Activated CD4-positive, CD25-positive, alpha-beta regulatory T cell (primary cell): ENCODE data around the gene AMDHD2.

Source experiments
- DNase-seq, 4 experiments: peaks; one replicate each; lab custom pipeline; 2025; lab: John Stamatoyannopoulos, UW

Gene AMDHD2

GRCh38 chr16:2483939-2484897 lies 36.0 kb upstream of the AMDHD2 start:
- DNase-seq = no peak

GRCh38 chr16:2484898-2485508 lies 35.2 kb upstream of the AMDHD2 start:
- no peak for DNase-seq

DNA sequence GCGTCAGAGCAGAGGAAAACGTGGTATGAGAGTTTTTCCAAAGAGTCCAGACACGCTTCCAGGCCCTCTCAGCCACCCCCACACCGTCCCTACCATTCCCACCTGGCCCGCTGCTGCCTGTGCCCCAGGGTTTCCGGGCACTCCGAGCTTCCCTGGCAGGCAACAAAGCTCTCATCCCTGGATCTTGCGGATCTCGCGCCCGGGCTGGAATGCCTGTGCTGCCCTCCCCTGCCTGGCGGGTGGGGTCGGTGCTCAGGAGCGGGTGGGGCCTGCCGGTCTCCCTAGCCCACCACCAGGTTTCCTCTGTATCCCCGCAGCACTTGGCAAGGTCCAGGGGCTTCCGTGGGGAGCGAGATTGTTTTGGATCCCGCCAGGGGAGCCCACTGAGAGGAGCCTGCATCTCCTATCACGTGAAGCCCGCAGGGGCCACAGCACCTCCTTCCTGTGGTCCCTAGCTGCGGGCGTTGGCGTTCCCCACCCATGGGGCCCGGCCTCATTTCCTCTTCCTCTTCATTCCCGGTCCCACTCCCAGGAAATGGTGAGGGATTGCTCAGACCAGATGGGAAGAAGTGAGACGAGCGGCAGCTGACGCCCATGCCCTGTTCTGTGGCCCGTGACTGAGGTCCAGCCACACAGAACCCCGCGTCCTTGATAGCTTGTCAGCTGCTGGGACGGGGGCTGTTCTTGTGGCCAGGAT lies 34.2 kb upstream of the AMDHD2 start:
- DNase-seq = no peak

DNA sequence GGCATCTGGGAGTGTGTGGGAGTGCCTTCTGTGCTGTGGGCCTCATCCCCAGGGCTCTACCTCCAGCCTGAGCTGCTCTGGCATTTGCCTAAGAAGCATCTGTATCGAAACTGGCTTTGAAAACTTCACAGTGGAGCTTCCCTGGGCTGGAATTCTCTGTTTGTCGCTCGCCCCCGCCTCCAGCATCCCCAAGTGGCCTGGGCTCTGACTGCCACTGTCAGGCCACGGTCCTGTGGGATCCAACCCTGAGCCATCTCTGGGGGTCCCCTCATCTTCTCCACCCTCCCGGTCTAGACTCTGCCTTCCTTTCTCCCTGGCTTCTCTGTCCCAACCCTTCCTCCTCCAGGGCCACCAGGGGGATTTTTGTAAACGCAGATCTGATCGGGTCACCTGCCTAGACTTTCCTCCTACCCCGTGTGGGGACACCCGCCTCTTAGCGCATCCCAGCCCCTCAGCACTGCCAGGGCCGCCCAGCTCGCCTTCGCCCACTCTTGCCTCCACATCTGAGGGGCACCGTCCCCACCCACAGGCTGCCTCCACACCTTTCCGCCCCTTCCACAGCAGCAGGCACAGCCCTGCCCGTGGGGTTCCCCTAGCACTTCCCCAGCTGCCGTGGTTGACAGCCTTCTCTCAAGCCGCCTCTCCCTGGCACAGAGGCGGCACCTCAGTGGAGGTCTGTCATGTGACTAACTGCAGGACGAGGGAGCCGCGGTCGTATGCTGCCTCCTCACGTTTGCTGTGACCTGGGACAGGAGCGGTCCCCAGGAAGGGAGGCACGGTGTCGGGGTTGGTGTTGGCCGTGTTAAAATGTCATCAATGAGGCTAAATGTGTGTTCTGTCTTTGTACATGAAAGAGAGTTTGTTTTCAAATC lies 33.3 kb upstream of the AMDHD2 start:
- DNase-seq = peak; percentile 29 to 67 (median 50)

GRCh38 chr16:2487517-2487842 lies 32.7 kb upstream of the AMDHD2 start:
- DNase-seq = no peak

DNA sequence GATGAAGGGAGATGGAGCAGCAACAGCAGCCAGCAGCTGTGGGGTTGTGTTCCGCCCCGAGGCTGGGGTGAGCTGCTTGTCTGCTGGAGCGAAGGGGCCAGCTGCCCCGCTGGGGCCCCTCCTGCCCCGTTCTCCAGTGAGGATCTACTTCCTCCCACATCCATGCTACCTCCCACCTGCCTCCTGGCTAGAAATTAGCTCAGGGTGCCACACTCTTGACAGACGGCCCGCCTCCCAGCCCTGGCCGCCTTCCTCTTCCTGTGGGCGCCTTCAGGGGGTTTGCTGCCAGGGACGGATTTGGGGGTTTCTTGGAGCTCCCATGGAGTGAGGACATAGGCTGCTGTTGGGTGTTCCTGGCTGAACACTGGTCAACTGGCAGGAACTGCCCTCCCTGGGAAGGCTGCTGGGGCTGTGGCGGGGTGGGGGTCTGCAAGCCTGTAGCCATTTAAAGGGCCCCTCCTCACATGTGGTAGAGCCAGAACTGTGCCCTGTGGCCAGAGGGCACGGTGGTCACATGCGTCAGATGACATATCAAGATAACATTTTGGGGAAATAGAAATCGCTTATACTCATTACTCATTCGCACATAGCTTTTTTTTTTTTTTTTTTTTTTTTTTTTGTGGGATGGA lies 32.2 kb upstream of the AMDHD2 start:
- no peak for DNase-seq

DNA sequence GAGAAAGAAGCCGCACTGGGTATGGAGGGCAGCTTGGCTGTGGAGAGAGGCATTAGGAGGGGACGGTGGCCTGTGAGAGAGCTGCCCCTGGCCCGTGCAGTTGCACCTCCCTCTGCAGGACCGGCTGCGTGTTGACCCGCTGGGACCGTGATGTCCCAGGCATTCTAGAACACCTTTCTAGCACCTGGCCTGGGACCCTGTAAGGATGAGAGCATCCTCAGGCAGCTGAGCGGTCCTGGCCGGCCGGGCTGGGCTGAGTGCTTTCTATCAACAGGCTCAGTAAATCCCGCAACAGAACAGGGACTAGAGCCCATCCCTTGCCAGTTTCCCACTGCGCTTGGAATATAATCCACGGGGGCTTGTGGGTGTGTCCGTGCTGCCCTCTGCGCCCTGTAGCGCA lies 30.6 kb upstream of the AMDHD2 start:
- no peak for DNase-seq

- DNase-seq = no peak
These were observed 29.7 kb upstream of the AMDHD2 start for GRCh38 chr16:2490190-2491105.

DNA sequence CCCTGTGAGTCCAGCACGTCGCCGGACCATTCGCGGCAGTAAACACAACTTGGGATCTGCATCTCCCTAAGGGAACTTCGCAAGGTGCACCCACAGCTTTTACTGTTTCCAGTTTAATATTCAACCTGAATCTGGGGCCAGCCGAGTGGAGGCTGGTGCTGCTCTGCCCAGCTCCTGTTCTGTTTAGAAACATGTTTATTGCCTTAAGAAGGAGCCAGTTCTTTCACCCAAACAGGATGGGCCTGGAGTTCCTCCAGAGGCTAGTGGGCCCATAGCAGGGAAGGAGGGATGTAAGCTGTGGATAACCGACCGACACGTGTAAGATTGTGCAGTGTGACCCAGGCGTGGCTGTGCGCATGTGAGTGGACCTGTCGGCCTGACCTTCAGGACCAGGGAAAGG lies 27.9 kb upstream of the AMDHD2 start:
- DNase-seq = no peak

DNA sequence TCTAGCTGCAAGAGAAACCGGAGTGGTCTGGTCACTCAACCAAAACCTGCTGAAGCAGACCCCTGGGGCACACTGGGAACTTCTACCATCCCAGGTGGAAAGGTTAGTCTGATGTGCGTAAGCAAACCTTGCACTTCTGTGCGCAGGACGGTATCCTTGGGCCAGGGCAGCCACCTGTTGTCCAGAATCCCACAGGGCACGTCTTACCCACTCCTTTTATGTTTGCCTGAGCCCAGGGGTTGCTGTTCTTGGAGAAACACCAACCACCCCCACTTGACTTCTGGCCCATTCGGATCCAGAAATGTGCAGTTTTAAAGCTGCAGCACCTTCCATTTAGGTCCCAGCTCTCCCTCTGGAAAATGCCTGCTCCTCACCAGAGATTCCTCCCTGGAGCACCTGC lies 26.6 kb upstream of the AMDHD2 start:
- DNase-seq = no peak

DNA sequence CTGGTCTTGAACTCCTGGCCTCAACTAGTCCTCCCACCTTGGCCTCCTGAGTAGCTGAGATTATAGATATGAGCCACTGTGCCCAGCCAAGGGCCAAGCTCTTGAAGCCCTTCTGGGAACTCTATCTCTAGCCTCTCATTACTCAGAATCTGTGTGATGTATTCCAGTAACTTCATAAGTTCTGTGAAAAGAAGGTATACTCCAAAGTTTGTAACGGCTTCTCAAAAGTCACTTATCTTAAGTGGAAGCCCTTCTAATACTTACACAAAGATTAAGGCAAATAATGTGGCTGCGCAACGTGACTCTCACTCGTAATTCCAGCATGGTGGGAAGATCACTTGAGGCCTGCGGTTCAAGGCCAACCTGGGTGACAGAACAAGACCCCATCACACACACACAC lies 25.6 kb upstream of the AMDHD2 start:
- no peak for DNase-seq

DNA sequence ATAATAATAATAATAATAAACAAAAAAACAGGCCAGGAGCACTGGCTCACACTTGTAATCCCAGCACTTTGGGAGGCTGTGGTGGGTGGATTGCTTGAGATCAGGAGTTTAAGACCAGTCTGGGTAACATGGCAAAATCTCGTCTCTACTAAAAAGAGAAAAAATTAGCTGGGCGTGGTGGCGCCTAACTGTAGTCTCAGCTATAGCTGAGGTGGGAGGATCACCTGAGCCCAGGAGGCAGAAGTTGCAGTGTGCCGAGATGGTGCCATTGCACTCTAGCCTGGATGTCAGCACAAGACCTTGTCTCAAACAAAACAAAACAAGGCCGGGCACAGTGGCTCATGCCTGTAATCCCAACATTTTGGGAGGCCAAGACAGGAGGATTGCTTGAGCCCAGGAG lies 25.1 kb upstream of the AMDHD2 start:
- no peak for DNase-seq

DNA sequence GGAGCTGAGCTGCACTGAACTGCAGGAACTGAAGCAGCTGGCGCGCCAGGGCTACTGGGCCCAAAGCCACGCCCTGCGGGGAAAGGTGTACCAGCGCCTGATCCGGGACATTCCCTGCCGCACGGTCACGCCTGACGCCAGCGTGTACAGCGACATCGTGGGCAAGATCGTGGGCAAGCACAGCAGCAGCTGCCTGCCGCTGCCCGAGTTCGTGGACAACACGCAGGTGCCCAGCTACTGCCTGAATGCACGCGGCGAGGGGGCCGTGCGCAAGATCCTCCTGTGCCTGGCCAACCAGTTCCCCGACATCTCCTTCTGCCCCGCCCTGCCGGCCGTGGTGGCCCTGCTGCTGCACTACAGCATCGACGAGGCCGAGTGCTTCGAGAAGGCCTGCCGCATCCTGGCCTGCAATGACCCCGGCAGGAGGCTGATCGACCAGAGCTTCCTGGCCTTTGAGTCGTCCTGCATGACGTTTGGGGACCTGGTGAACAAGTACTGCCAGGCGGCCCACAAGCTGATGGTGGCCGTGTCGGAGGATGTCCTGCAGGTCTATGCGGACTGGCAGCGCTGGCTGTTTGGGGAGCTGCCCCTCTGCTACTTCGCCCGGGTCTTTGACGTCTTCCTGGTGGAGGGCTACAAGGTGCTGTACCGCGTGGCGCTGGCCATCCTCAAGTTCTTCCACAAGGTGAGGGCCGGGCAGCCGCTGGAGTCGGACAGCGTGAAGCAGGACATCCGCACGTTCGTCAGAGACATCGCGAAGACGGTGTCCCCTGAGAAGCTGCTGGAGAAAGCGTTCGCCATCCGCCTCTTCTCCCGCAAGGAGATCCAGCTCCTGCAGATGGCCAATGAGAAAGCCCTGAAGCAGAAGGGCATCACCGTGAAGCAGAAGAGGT lies 23.7 kb upstream of the AMDHD2 start:
- DNase-seq = no peak

DNA sequence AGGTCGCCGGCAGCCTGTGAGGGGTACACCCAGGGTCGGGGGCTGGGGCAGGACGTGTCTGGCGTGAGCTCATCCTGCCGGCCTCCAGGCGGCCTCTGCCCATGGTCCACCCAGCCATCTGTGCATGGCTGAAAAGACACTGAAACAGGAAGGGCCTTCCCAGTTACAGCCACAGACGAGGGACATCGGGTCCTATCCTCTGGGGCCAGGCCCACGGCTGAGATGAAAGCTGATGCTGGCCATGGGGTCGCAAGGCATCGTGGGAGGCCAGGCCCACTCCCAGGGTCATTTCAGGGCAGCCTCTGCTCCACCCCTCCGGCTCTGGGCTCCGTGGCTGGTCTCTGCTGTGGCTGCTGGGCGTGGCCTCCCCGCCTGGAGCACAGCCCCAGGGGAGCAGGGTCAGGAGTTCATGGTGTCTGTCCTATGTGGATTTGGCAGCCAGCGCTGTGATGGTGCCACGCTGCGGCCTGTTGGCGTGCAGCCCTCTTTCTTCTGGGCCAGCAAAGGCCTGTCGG lies 23.0 kb upstream of the AMDHD2 start:
- DNase-seq = no peak

GRCh38 chr16:2497695-2498484 lies 22.3 kb upstream of the AMDHD2 start:
- DNase-seq = no peak

- no peak for DNase-seq
These were observed 21.5 kb upstream of the AMDHD2 start for GRCh38 chr16:2498531-2499253.

DNA sequence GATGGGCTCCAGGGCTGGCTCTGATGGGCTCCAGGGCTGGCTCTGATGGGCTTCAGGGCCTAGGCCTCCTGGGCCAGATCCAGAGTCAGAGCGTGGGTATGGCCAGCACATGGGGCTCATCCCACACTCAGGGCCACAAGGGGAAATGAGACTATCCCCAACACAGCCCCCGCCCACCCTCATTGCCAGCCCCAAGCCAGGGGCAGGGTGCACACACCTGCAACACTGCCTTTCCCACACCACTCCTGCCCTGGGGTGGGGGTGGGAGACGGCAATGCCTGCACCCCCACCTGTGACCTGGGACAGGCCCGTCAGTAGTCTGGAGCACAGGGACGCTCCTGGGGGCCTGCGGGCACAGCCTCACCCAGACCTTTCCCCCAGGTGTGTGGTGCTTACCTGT lies 20.7 kb upstream of the AMDHD2 start:
- no peak for DNase-seq
